Vagina (tissue), 2 donors: ENCODE data around the gene OR5M11.

Source experiments
- POLR2A ChIP-seq, 2 donors: fragments of 450-650 bp; IDR thresholded peaks; one replicate each; pipeline ENCODE4 v1.6.1; 2017; ENCODE audit warnings: antibody characterized with exemption in 2 of 2, mild to moderate bottlenecking in 2 of 2, moderate library complexity in 2 of 2
- POLR2AphosphoS5 ChIP-seq, 2 donors: sonication (generic); formaldehyde crosslinking; IDR thresholded peaks; one replicate each; pipeline ENCODE4 v1.9.0; 2017; ENCODE audit warnings: antibody characterized with exemption in 2 of 2, mild to moderate bottlenecking in 2 of 2, low read depth in 1 of 2; ENCODE audit not compliant: insufficient read depth in 1 of 2
- TF ChIP-seq, protein P1 (sequence below), 3 experiments: fragments of 450-650 bp in 2 of 3; fragments of 200-600 bp in 1 of 3; sonication (generic) in 1 of 3; IDR thresholded peaks; one replicate each; pipeline ENCODE4 v1.5.1; 2017 to 2019; ENCODE audit warnings: antibody characterized with exemption in 3 of 3, mild to moderate bottlenecking in 2 of 3, moderate library complexity in 2 of 3

DNA sequence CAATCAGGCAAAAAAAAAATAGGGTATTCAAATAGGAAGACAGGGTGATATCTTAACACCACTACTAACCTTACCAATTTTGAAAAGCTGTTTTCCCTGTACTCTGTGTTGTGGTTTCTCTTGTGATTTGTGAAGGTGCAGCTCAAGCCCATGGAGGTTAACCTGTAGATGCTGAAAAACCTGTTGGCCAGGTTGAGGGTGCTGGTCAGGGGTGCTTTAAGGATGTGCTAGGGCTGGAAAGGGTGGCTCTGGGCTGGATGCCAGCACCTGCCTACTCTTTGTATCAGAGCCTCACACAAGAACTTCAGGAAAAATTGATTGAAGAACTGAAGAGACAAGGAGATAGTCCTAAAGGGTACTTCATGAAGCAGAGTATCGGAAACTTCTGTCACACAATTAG lies 33.6 kb downstream of the OR5M11 start:
- TF ChIP-seq, protein P1, sequence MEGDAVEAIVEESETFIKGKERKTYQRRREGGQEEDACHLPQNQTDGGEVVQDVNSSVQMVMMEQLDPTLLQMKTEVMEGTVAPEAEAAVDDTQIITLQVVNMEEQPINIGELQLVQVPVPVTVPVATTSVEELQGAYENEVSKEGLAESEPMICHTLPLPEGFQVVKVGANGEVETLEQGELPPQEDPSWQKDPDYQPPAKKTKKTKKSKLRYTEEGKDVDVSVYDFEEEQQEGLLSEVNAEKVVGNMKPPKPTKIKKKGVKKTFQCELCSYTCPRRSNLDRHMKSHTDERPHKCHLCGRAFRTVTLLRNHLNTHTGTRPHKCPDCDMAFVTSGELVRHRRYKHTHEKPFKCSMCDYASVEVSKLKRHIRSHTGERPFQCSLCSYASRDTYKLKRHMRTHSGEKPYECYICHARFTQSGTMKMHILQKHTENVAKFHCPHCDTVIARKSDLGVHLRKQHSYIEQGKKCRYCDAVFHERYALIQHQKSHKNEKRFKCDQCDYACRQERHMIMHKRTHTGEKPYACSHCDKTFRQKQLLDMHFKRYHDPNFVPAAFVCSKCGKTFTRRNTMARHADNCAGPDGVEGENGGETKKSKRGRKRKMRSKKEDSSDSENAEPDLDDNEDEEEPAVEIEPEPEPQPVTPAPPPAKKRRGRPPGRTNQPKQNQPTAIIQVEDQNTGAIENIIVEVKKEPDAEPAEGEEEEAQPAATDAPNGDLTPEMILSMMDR (IDR thresholded peaks at IDR 0.05): no peak
- TF ChIP-seq POLR2A (IDR thresholded peaks at IDR 0.05) (no peak), POLR2AphosphoS5 (IDR thresholded peaks at IDR 0.05; ENCODE audit: insufficient read depth in 1 of 2, low read depth in 1 of 2) (no peak)
